GM10266 (cell line): ENCODE data around the gene ADAMTS9.

Experiments
- DNase-seq: peaks from one replicate; pipeline ENCODE4 v3.0.0; 2012; ENCODE audit errors: extremely low spot score
- TF ChIP-seq, protein P1 (sequence below): IDR thresholded peaks from 2 replicates; pipeline ENCODE4 v1.5.1; 2012; ENCODE audit warnings: mild to moderate bottlenecking, low read depth; ENCODE audit not compliant: control insufficient read depth, insufficient read depth; ENCODE audit errors: missing control alignments

ADAMTS9 gene

DNA sequence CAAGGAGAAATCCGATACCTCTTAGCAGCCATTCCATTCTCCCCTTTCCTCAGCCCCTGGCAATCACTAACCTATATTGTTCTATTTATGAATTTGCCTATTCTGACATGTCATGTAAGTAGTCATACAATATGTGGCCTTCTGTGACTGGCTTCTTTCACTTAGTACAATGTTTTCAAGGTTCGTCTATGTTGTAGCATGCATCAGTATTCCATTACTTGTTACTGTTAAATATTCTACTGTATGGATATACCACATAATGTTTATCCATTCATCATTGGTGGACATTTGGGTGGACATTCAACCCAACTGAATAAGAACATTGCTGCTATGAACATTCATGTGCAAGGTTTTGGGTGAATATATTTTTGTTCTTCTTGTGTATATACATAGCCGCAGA lies 23.4 kb downstream of the ADAMTS9 start:
- TF ChIP-seq, protein P1, sequence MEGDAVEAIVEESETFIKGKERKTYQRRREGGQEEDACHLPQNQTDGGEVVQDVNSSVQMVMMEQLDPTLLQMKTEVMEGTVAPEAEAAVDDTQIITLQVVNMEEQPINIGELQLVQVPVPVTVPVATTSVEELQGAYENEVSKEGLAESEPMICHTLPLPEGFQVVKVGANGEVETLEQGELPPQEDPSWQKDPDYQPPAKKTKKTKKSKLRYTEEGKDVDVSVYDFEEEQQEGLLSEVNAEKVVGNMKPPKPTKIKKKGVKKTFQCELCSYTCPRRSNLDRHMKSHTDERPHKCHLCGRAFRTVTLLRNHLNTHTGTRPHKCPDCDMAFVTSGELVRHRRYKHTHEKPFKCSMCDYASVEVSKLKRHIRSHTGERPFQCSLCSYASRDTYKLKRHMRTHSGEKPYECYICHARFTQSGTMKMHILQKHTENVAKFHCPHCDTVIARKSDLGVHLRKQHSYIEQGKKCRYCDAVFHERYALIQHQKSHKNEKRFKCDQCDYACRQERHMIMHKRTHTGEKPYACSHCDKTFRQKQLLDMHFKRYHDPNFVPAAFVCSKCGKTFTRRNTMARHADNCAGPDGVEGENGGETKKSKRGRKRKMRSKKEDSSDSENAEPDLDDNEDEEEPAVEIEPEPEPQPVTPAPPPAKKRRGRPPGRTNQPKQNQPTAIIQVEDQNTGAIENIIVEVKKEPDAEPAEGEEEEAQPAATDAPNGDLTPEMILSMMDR = no peak

DNA sequence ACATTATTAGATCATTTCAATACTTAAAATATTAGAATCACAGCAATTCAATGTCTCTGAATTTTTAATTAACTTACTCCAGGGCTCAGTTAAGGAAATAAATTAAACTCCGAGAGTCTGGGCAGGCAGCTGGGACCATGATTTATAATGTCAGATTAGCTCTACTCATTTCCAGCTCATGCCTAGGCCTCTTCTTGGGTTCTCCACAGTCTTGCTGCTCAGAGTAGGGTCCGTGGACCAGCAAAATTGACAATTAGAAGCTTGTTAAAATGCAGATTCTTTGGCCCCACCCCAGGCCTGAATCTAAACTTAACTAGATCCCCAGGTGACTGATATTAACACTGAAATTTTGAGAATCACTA lies 28.2 kb downstream of the ADAMTS9 start:
- TF ChIP-seq, protein P1 = no peak
- DNase-seq = no peak

More for the DNA sequence above, 23.4 kb downstream of the ADAMTS9 start:
- no peak for DNase-seq

DNA sequence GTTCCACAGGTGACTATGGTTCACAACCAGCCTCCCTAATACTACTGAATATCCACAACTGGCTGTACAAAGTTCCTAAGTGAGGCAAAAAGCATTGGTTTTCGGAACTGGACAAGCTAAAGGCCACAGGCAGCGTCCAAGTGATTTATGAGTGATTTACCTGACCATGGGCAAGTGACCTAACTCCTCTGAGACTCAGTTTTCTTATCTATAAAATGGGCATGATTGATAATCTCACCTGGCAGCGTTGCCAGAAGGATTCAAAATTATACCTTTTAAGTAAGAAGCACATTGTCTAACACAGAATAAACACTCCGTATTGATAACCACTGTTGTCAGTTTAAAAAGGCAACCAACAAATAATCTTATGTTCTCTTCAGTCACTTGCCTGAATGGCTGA lies 29.8 kb downstream of the ADAMTS9 start:
- DNase-seq = no peak
- TF ChIP-seq, protein P1 = no peak

DNA sequence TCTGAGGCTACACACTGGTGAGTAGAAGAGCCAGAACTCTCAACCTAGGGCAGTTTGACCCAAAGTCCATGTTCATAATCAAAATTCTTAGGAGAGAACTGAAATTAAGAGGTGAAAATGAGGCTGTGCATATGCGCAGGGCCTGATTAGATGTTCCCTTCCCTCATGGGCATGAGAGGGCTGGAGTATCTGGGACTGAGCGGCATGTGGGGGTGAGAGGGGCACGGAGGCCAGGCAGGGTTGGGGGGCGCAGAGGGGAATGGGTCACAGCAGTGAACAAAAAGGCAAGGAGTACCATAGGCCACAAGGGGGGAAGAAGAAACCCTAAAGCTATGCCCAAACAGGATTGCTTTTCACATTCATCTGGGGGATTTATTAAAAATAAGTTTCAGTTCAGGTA lies 31.3 kb downstream of the ADAMTS9 start:
- TF ChIP-seq, protein P1 = no peak

DNA sequence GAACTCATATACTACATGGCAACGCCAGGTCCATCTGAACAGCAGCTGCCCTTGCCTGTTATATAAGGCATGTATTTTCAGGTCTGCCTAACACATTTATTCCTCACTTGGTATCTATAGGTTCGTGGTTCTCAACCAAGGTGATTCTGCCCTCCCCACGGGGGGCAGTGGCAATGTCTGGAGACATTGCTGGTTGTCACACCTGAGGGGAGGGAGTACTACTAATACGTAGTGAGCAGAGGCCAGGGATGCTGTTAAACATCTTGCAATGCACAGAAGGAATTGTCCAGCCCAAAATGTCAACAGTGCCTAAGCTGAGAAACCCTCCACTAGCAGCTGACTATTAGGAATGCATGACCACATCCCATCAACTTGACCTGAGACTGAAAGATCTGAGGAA lies 32.6 kb downstream of the ADAMTS9 start:
- DNase-seq = no peak

More for the DNA sequence above, 31.3 kb downstream of the ADAMTS9 start:
- DNase-seq = no peak

DNA sequence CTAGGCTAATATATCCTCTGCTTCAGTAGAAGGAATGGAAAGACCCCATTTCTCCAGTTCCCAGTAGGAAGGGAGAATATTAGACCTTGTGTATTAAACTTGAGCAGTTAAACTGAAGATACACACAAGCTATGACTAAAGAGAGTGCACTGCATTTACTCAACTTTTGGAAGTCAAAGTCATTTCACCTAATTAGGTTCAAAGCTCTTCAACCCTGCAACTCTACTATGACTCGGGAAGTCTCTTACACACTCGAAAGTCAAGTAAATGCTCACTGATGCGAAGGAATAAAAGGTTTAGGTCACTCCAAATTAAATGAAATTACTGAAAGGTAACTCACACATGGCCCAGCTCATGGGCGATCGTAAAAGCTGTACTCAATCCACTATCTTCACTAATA lies 33.8 kb downstream of the ADAMTS9 start:
- no peak for DNase-seq
- TF ChIP-seq, protein P1 = no peak

More for the DNA sequence above, 32.6 kb downstream of the ADAMTS9 start:
- TF ChIP-seq, protein P1 = no peak

DNA sequence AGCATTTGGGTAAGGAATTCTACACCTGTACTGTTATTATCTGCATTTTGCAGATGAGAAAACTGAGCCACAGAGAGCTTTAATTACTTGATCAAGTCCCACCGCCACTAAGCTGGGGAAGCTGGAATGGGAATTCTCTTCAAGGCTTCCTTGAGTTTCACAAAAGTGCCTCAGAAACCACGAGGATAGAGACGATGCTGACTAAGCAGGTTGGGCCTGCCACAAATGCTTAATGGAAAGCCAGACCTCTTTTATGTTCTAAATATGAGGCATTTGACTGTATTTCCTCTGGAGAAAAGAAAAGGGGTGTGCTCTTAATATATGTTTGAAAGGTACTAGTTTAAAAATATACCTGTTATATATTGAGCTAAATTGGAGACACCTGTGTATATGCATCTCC lies 34.7 kb downstream of the ADAMTS9 start:
- TF ChIP-seq, protein P1 = no peak
- no peak for DNase-seq
